HG03135 (cell line): Measurements from ENCODE around the gene G6PC2.
"Not testable (repeated sequence)": the region's sequence is repeated elsewhere in the genome, so short reads cannot be mapped to it uniquely, and the experiment has no call there.

ENCODE experiments used
- ATAC-seq: cut with Tn5 transposase; IDR thresholded peaks from one replicate; pipeline ENCODE4 v1.9.1; 2021; ENCODE audit warnings: mild to moderate bottlenecking, moderate library complexity; ENCODE audit not compliant: unreplicated experiment

The G6PC2 gene, protein sequence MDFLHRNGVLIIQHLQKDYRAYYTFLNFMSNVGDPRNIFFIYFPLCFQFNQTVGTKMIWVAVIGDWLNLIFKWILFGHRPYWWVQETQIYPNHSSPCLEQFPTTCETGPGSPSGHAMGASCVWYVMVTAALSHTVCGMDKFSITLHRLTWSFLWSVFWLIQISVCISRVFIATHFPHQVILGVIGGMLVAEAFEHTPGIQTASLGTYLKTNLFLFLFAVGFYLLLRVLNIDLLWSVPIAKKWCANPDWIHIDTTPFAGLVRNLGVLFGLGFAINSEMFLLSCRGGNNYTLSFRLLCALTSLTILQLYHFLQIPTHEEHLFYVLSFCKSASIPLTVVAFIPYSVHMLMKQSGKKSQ

GRCh38 chr2:168901003-168901402, at the start of gene G6PC2:
G6PC2 (plus strand) TSS chr2:168901291; CDS start chr2:168901332, 41 bp downstream.
- ATAC-seq: no peak

GRCh38 chr2:168851674-168852320, 49.3 kb upstream of the G6PC2 start:
- no peak for ATAC-seq

GRCh38 chr2:168852481-168852880, 48.6 kb upstream of the G6PC2 start:
- no peak for ATAC-seq

DNA sequence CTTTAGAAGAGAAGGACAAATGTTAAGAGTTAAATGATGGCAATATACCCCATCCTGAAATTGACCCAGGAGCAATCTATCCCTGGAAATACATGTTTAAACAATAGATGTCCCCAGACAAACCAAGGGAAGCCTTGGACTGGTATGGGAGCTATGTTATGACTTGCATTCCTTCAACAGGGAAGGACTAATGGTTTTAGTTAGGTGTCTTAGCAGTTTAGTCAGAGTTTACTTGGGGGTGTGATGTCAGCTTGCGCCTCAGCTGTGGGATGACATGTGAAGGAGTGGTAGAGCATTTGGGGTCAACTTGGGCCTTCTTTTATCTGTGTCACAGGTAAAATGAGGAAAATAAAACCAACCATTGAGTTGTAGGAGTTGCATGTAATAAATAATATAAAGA, 47.6 kb upstream of the G6PC2 start:
- ATAC-seq: no peak

GRCh38 chr2:168854651-168855050, 46.4 kb upstream of the G6PC2 start:
- no peak for ATAC-seq

DNA sequence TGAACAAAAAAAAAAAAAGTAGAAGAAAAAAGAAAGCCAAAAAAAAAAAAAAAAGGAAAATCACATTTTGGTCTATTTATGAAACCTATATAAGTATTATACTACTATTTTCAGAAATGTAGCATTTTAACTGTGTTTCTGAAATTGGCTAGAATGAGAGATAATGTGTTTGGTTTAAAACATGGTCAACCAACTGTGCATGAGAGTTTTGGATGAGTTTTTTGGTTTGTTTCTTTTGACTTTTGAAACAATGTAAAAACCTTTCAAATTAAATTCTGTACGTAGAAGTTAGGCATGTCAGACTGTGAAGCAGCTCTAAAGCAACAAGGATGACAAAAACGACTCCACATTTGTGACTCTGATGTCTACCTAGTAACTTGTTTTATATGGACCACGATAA, 45.5 kb upstream of the G6PC2 start:
- no peak for ATAC-seq

DNA sequence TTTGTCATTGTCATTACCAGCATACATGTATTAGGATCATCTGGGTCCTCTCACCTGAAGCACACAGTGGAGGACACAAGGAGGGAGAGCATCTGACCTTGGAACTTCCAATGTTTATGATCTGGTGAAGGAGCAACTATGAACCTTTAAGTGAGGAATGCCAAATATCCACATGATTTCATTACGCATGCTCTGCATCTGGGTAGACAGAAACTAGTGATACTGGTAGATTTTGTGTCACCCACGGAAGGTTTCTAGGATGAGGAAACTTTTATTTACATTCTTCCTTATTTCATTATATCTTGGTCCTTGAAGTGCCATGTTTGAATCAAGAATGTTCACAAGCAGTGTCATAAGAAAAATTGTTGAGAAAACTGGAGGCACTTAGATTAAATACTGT, 42.9 kb upstream of the G6PC2 start:
- no peak for ATAC-seq

- ATAC-seq: not testable (repeated sequence)
Measured at GRCh38 chr2:168867164-168867563, 33.9 kb upstream of the G6PC2 start.

DNA sequence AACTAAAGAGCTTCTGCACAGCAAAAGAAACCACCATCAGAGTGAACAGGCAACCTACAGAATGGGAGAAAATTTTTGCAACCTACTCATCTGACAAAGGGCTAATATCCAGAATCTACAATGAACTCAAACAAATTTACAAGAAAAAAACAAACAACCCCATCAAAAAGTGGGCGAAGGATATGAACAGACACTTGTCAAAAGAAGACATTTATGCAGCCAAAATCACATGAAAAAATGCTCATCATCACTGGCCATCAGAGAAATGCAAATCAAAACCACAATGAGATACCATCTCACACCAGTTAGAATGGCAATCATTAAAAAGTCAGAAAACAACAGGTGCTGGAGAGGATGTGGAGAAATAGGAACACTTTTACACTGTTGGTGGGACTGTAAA, 30.7 kb upstream of the G6PC2 start:
- not testable (repeated sequence) for ATAC-seq

- not testable (repeated sequence) for ATAC-seq
Measured at GRCh38 chr2:168870824-168871223, 30.3 kb upstream of the G6PC2 start.

DNA sequence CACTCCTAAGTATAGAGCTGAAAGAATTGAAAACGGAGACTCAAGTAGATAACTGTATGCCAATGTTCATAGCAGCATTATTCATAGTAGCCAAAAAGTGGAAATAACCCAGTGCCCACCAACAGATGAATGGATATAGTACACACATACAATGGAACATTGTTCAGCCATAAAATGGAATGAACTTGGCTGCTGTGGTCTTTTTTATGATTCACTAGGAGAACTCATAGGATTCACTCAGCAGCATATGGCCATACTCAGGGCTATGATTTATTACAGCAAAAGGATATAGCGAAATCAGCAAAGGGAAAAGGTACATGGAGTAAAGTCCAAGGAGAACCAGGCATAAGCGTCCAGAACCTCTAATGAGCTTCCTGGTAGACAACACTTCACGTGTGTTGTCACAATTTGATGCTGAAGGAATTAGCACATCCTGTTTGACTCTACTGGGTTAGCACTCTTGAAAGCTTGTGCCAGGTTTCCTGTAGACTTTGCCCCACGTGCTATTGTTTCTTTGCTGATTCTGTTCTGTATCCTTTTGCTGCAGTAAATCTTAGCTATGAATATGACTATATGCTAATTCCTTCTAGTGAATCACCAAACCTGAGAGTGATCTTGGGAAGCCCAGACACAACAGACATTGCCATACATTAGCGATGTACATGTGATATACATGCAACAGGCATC, 26.6 kb upstream of the G6PC2 start:
- no peak for ATAC-seq

DNA sequence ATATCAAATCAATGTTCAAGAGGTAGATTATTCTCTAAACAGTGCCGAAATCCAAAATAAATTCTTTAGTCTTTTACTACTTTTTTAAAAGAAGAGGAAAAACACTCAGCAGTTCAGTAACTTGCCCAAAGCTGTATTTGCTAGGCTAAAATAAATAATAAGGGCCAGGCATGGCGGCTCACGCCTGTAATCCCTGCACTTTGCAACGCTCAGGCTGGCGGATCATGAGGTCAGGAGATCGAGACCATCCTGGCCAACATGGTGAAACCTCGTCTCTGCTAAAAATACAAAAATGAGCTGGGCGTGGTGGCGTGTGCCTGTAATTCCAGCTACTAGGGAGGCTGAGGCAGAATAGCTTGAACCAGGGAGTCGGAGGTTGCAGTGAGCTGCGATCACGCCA, 18.9 kb upstream of the G6PC2 start:
- ATAC-seq: not testable (repeated sequence)

DNA sequence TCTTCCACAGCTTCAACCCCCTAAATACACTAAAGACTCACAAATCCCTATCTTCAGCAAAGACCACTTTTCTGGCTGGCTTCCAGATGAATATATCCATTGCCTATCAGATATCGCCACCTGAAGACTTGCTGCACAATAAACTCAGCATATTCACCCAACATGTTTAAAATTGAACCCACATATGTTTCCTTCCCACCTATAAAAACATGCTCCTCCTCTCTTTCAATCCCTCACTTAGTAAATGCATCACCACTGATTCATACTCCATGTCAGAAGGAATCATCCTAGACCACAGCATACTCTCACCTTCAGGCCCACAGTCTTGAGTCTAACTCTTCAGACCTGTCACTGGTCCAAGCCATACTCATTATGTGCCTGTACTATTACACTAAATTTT, 16.1 kb upstream of the G6PC2 start:
- ATAC-seq: no peak

- ATAC-seq: no peak
Measured at GRCh38 chr2:168889635-168890005, 11.5 kb upstream of the G6PC2 start.

DNA sequence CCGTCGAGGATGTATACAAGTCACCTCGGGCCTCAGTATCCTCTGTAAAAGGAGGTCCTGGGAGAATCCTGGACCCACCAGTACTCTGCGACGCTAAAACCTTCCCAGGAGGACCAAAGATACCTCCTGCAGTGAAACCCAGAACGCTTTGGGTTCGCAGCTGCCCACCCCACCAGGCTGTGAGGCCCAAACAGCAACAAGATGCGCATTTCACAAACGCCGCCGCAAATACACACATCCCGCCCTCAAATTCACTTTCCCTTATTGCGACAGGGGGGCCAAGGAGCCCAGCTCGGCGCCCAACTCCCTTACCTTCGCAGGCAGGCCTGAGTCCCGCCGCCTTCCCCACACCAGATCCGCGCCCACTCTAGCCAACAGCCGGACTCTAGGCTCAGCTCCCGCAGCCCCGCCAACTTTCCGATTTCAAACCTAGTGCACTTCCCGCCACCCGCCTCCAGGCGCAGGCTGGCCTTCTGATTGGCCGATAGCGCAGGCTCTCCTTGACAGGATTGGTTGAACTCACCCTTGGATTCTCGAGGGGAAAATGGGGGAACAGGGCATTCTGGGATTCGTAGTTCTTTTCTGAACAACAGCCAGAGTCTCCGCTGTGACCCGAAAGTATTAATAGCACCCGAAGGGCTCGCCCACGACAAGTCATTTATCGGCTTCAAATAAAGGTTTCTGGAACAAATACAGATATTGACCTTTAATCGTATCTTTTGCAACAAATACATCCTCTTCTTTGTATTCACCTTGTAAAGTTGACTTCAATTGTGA, 10.9 kb upstream of the G6PC2 start, which contains the start of gene SPC25:
Gene SPC25 (minus strand): TSS at position 425 of the 777 bp plus-strand sequence. CDS start 911 bp downstream, outside the sequence.
- ATAC-seq: peak; percentile 100

- no peak for ATAC-seq
Measured at GRCh38 chr2:168892327-168892726, 8.8 kb upstream of the G6PC2 start.

GRCh38 chr2:168894101-168894500, 7.0 kb upstream of the G6PC2 start:
- no peak for ATAC-seq

GRCh38 chr2:168894720-168895119, 6.4 kb upstream of the G6PC2 start:
- no peak for ATAC-seq

GRCh38 chr2:168895771-168896170, 5.3 kb upstream of the G6PC2 start:
- ATAC-seq: no peak

DNA sequence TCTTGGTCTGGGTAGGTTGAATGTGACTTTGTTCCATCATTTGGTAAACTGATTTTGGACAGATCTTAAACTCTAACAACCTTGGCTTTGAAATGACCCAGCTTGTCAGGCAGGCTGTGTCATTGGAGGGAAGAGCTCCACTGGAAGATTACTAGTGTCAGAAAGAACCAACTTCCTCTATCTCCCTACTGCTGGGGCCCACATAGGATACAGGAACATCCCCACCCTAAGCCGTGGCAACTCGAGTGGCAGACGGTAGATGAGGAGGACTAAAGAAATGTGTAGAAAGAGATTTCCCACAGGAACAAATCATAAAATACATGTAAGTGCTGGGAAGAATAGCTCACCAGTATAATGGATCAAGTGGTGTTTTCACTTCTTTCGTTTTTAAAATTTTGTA, 4.3 kb upstream of the G6PC2 start:
- no peak for ATAC-seq

DNA sequence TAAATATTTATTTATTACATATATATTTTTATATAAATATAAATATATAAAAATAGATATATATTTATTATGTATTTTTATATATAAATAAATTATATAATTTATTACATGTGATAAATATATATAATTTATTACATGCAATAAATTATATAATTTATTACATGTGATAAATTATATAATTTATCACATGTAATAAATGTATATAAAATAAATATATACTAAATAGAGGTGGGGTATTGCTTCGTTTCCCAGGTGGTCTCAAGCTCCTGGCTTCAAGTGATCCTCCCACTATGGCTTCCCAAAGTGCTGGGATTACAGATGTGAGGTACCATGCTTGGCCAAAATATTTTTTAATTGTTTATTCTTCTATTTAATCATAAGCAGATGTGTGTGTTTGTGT, 3.6 kb upstream of the G6PC2 start:
- ATAC-seq: no peak
